Nephron (organoid): ENCODE results near the gene KCNAB1.
"Not testable (repeated sequence)": the region's sequence is repeated elsewhere in the genome, so short reads cannot be mapped to it uniquely, and the experiment has no call there.

Source experiments
- H3K27ac Mint-ChIP-seq, 3 experiments: 2 replicates each; pipeline ENCODE4 v1.8.0; 2020; ENCODE audit warnings: mixed read lengths in 3 of 3, mild to moderate bottlenecking in 2 of 3, moderate library complexity in 1 of 3
- H3K27me3 Mint-ChIP-seq: 2 replicates; pipeline ENCODE4 v1.8.0; 2021; ENCODE audit warnings: low read depth, mild to moderate bottlenecking, moderate library complexity, mixed read lengths
- H3K36me3 Mint-ChIP-seq: 2 replicates; pipeline ENCODE4 v1.8.0; 2020; ENCODE audit warnings: low read depth, mixed read lengths
- H3K4me1 Mint-ChIP-seq: 2 replicates; pipeline ENCODE4 v1.8.0; 2020; ENCODE audit warnings: mixed read lengths
- H3K4me3 Mint-ChIP-seq, 3 experiments: 2 replicates each; pipeline ENCODE4 v1.8.0; 2020; ENCODE audit warnings: mild to moderate bottlenecking in 3 of 3, mixed read lengths in 3 of 3, moderate library complexity in 2 of 3
- H3K9me3 Mint-ChIP-seq: 2 replicates; pipeline ENCODE4 v1.8.0; 2020; ENCODE audit warnings: mixed read lengths
- TF ChIP-seq, protein P1 (sequence below), 3 experiments: fragments of 200-600 bp; sonication (generic); IDR thresholded peaks; one replicate each; pipeline ENCODE4 v1.5.0; 2021; ENCODE audit warnings: antibody characterized with exemption in 3 of 3; ENCODE audit not compliant: unreplicated experiment in 3 of 3

The KCNAB1 gene

DNA sequence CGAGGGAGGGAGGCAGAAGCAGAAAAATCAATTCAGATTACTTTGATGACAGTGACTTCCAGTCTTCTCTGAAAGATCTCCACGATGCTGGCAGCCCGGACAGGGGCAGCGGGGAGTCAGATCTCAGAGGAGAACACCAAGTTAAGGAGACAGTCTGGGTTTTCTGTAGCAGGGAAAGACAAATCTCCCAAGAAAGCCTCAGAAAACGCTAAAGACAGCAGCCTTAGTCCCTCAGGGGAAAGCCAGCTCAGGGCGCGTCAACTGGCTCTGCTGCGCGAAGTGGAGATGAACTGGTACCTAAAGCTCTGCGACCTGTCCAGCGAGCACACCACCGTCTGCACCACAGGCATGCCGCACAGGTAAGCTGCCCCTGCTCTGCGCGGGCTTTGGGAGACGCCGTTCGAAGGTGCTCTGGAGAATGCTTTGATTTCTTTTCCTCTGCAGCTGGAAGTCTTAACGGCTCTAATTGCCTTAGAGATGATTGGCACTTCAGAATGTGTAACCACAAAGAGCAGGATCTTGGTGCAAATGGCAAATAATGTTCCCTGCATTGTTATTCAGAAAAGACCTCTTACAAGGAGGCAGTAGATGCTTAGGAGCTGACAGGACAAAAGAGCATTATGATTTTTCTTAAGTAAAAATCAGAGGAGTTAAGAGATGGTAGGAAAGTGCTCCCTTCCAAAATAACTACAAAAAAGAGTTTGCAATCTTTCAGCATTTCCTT is at the start of gene KCNAB1:
KCNAB1 (plus strand) TSS at position 51 of the 724 bp plus-strand sequence.
- Mint-ChIP-seq H3K4me1 (no peaks in the 10 kb centered on the region), H3K27me3 (no peaks in the 10 kb centered on the region), H3K4me3 (no peak within 1 kb of the TSS), H3K36me3 (no peaks in the 10 kb centered on the region), H3K27ac (no peak within 1 kb of the TSS), H3K9me3 (no peaks in the 10 kb centered on the region)
- TF ChIP-seq, protein P1, sequence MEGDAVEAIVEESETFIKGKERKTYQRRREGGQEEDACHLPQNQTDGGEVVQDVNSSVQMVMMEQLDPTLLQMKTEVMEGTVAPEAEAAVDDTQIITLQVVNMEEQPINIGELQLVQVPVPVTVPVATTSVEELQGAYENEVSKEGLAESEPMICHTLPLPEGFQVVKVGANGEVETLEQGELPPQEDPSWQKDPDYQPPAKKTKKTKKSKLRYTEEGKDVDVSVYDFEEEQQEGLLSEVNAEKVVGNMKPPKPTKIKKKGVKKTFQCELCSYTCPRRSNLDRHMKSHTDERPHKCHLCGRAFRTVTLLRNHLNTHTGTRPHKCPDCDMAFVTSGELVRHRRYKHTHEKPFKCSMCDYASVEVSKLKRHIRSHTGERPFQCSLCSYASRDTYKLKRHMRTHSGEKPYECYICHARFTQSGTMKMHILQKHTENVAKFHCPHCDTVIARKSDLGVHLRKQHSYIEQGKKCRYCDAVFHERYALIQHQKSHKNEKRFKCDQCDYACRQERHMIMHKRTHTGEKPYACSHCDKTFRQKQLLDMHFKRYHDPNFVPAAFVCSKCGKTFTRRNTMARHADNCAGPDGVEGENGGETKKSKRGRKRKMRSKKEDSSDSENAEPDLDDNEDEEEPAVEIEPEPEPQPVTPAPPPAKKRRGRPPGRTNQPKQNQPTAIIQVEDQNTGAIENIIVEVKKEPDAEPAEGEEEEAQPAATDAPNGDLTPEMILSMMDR (IDR thresholded peaks at IDR 0.05; ENCODE audit: unreplicated experiment in 3 of 3) = no peak

DNA sequence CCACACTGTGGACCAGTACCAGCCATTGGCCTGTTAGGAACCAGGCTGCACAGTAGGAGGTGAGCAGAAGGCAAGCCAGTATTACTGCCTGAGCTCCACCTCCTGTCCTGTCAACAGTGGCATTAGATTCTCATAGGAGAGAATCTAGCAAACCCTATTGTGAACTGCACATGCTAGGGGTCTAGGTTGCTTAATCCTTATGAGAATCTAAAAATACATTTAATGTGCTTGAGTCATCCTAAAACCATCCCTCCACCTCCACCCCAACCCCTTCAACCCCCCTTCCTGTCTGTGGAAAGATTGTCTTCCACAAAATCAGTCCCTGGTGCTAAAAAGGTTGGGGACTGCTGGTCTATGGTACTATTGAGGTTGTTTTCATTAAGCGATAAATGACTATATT is 49.3 kb upstream of the KCNAB1 start:
- TF ChIP-seq, protein P1 (IDR thresholded peaks at IDR 0.05; ENCODE audit: unreplicated experiment in 3 of 3) = no peak
- H3K9me3 Mint-ChIP-seq = peaks cover 5% of the 10 kb centered on the region
- no peak overlapping the region for H3K27ac Mint-ChIP-seq
- H3K4me1 Mint-ChIP-seq = no peaks in the 10 kb centered on the region
- H3K36me3 Mint-ChIP-seq = no peaks in the 10 kb centered on the region
- no peaks in the 10 kb centered on the region for H3K27me3 Mint-ChIP-seq
- no peak overlapping the region for H3K4me3 Mint-ChIP-seq

DNA sequence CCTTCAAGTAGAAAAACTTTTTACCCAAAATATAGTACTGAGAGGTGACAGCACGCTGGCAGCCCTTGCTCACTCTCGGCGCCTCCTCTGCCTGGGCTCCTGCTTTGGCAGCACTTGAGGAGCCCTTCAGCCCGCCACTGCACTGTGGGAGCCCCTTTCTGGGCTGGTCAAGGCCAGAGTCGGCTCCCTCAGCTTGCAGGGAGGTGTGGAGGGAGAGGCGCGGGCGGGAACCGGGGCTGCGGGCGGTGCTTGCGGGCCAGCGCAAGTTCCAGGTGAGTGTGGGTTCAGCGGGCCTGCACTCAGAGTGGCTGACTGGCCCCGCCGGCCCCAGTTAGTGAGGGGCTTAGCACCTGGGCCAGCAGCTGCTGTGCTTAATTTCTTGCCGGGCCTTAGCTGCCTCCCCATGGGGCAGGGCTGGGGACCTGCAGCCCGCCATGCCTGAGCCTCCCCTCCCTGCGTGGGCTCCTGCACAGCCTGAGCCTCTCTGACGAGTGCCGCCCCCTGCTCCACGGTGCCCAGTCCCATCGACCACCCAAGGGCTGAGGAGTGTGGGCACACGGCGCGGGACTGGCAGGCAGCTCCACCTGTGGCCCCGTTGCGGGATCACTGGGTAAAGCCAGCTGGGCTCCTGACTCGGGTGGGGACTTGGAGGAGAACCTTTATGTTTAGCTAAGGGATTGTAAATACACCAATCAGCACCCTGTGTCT is 47.3 kb upstream of the KCNAB1 start:
- H3K27ac Mint-ChIP-seq, H3K4me1 Mint-ChIP-seq, H3K9me3 Mint-ChIP-seq, H3K4me3 Mint-ChIP-seq, H3K36me3 Mint-ChIP-seq, H3K27me3 Mint-ChIP-seq: not testable (repeated sequence)

DNA sequence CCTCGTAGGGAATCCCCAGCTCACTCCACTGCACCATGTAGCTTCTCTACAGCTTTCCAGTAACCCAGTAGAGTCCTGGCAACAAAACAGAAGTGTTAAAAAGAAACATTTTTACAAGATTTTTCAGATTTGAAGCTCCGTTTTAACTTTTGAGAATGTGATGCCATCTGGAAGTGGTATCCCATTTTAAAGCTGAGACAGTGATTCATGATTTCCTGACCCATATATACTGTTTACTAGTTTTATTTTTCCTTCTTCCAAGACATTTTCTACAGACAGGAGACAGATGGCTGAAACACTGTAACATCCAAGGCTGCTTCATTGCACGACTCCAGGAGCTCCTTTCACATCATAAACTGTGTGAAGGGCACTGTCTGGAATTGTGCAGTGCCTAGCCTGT is 30.3 kb upstream of the KCNAB1 start:
- Mint-ChIP-seq H3K9me3 (no peaks in the 10 kb centered on the region), H3K4me3 (no peak overlapping the region), H3K36me3 (no peaks in the 10 kb centered on the region), H3K27me3 (peaks cover 3% of the 10 kb centered on the region), H3K27ac (no peak overlapping the region), H3K4me1 (no peaks in the 10 kb centered on the region)
- TF ChIP-seq, protein P1 (IDR thresholded peaks at IDR 0.05; ENCODE audit: unreplicated experiment in 3 of 3) = no peak

DNA sequence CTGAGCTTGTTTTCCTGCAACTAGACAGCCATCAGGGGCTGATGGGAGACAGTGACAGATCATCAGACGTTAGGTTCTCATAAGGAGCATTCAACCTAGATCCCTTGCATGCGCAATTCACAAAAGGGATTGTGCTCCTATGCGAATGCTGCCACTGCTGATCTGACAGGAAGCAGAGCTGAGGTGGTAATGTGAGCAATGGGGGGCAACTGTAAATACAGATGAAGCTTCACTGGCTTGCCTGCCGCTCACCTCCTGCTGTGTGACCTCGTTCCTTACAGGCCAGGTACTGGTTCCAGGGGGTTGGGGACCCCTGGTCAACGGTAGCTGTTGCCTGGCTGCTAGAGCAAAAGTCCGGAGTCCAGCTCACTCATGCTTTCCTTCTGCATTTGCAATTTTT is 26.4 kb upstream of the KCNAB1 start:
- Mint-ChIP-seq H3K4me1 (no peaks in the 10 kb centered on the region), H3K27ac (peak overlapping the region in 1 of 3 experiments; percentile 57), H3K9me3 (no peaks in the 10 kb centered on the region), H3K4me3 (no peak overlapping the region), H3K27me3 (peaks cover 3% of the 10 kb centered on the region), H3K36me3 (no peaks in the 10 kb centered on the region)
- TF ChIP-seq, protein P1 (IDR thresholded peaks at IDR 0.05; ENCODE audit: unreplicated experiment in 3 of 3) = no peak

DNA sequence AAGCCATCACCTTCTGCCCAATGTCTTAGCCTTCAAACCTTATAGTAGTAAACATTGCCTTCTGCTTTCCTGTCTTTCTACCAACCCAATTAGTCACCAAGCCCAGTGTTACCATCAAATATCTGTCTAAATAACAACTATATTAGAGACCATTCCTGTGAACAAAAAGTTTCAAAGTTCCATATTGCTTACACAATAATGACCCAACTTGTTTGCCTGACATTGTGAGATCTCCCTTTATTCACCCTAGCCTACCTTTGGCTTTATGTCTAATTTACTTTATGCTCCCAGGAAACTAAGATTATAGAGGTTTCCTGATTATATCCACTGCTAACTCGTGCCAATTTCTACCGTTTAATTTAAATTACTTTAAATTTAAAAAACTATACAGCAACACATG is 26.0 kb upstream of the KCNAB1 start:
- no peaks in the 10 kb centered on the region for H3K9me3 Mint-ChIP-seq
- no peaks in the 10 kb centered on the region for H3K4me1 Mint-ChIP-seq

DNA sequence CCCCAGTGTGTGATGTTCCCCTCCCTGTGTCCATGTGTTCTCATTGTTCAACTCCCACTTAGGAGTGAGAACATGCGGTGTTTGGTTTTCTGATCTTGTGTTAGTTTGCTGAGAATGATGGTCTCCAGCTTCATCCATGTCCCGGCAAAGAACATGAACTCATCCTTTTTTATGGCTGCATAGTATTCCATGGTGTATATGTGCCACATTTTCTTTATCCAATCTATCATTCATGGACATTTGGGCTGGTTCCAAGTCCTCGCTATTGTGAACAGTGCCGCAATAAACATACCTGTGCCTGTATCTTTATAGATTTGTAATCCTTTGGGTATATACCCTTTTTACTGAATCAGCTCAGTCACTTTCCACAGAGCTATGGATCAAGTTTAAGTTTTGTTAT is 24.7 kb upstream of the KCNAB1 start:
- H3K36me3 Mint-ChIP-seq, H3K9me3 Mint-ChIP-seq, H3K27me3 Mint-ChIP-seq, H3K27ac Mint-ChIP-seq, H3K4me3 Mint-ChIP-seq, H3K4me1 Mint-ChIP-seq: not testable (repeated sequence)

More for the DNA sequence above, 26.0 kb upstream of the KCNAB1 start:
- Mint-ChIP-seq H3K36me3 (no peaks in the 10 kb centered on the region), H3K27ac (peak overlapping the region in 1 of 3 experiments; percentile 57), H3K4me3 (no peak overlapping the region), H3K27me3 (peaks cover 3% of the 10 kb centered on the region)
- TF ChIP-seq, protein P1 (IDR thresholded peaks at IDR 0.05; ENCODE audit: unreplicated experiment in 3 of 3) = no peak
